Vagina (tissue), 2 donors: Measurements from ENCODE around the gene CDH4. TPM values are rescaled to one million over a fixed set of nuclear protein-coding genes. Genes with fewer than 3 reads are reported as not detected.
"Not testable (repeated sequence)": the region's sequence is repeated elsewhere in the genome, so short reads cannot be mapped to it uniquely, and the experiment has no call there.

ENCODE experiments used
- DNase-seq, 2 donors: peaks; one replicate each; pipeline ENCODE4 v3.0.0-alpha.2; 2017; ENCODE audit errors: extremely low spot score in 2 of 2
- H3K27ac ChIP-seq: fragments of 200-600 bp; sonication (generic); one replicate; pipeline ENCODE4 v1.5.1; 2019
- H3K27me3 ChIP-seq: fragments of 200-600 bp; sonication (generic); one replicate; pipeline ENCODE4 v1.5.1; 2019
- H3K36me3 ChIP-seq, 2 donors: fragments of 200-600 bp; sonication (generic); one replicate each; pipeline ENCODE4 v1.5.1; 2017 to 2019
- H3K4me1 ChIP-seq: fragments of 200-600 bp; sonication (generic); one replicate; pipeline ENCODE4 v1.5.1; 2019
- H3K4me3 ChIP-seq, 2 donors: fragments of 200-600 bp; sonication (generic); 1 replicate in 1 of 2; 2 replicates in 1 of 2; pipeline ENCODE4 v1.5.1; 2016 to 2019
- H3K9me3 ChIP-seq: fragments of 200-600 bp; sonication (generic); one replicate; pipeline ENCODE4 v1.5.1; 2019
- POLR2A ChIP-seq, 2 donors: fragments of 450-650 bp; IDR thresholded peaks; one replicate each; pipeline ENCODE4 v1.6.1; 2017; ENCODE audit warnings: antibody characterized with exemption in 2 of 2, mild to moderate bottlenecking in 2 of 2, moderate library complexity in 2 of 2
- POLR2AphosphoS5 ChIP-seq, 2 donors: sonication (generic); formaldehyde crosslinking; IDR thresholded peaks; one replicate each; pipeline ENCODE4 v1.9.0; 2017; ENCODE audit warnings: antibody characterized with exemption in 2 of 2, mild to moderate bottlenecking in 2 of 2, low read depth in 1 of 2; ENCODE audit not compliant: insufficient read depth in 1 of 2
- intact Hi-C: fragments of 100-400 bp; cut with DNase I; formaldehyde crosslinking; loops from one replicate; pipeline ENCODE4 v1.15.1; 2023
- total RNA-seq: library from RNA; depleted of rRNA; stranded (reverse); fragments of >200 nt; gene quantifications from one replicate; pipeline ENCODE4 v1.2.3, GENCODE V29; 2016
- TF ChIP-seq, protein P1 (sequence below), 3 experiments: fragments of 450-650 bp in 2 of 3; fragments of 200-600 bp in 1 of 3; sonication (generic) in 1 of 3; IDR thresholded peaks; one replicate each; pipeline ENCODE4 v1.5.1; 2017 to 2019; ENCODE audit warnings: antibody characterized with exemption in 3 of 3, mild to moderate bottlenecking in 2 of 3, moderate library complexity in 2 of 3

Gene CDH4
- total RNA-seq, 1 donor from 2014 or later, result 0.25 TPM

- no peak for DNase-seq
These were observed 689.8 kb downstream of the CDH4 start for GRCh38 chr20:61941721-61942405.

DNA sequence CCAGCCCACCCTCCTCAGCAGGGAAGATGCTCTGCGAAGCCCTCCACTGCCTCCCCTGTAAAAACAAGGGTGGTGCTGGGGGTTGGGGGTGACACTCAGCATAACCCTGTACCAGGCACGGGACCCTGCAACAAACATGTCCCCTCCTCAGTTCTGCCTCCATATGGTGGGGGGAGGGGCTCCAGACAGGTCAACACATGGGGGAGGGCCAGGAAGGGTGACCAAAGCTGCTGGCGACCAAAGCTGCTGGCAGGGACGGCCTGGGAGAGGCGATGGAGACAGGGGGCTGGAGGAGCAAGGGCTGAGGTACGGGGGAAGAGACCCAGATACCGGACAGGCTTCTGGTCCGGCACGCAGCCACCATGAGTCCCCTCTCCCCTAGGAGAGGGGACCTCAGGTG, 690.5 kb downstream of the CDH4 start:
- H3K9me3 ChIP-seq, result no peaks in the 10 kb centered on the region
- H3K4me3 ChIP-seq, result no peak overlapping the region
- DNase-seq, result no peak
- intact Hi-C loops, result no loop called here
- no peaks in the 10 kb centered on the region for H3K36me3 ChIP-seq
- H3K4me1 ChIP-seq, result no peaks in the 10 kb centered on the region
- H3K27ac ChIP-seq, result no peak overlapping the region
- TF ChIP-seq POLR2AphosphoS5 (IDR thresholded peaks at IDR 0.05; ENCODE audit: insufficient read depth in 1 of 2, low read depth in 1 of 2) (no peak), POLR2A (IDR thresholded peaks at IDR 0.05) (no peak)
- TF ChIP-seq, protein P1, sequence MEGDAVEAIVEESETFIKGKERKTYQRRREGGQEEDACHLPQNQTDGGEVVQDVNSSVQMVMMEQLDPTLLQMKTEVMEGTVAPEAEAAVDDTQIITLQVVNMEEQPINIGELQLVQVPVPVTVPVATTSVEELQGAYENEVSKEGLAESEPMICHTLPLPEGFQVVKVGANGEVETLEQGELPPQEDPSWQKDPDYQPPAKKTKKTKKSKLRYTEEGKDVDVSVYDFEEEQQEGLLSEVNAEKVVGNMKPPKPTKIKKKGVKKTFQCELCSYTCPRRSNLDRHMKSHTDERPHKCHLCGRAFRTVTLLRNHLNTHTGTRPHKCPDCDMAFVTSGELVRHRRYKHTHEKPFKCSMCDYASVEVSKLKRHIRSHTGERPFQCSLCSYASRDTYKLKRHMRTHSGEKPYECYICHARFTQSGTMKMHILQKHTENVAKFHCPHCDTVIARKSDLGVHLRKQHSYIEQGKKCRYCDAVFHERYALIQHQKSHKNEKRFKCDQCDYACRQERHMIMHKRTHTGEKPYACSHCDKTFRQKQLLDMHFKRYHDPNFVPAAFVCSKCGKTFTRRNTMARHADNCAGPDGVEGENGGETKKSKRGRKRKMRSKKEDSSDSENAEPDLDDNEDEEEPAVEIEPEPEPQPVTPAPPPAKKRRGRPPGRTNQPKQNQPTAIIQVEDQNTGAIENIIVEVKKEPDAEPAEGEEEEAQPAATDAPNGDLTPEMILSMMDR (IDR thresholded peaks at IDR 0.05), result no peak
- no peaks in the 10 kb centered on the region for H3K27me3 ChIP-seq

More at GRCh38 chr20:61941721-61942405, 689.8 kb downstream of the CDH4 start:
- Histone ChIP-seq H3K27me3 (no peaks in the 10 kb centered on the region), H3K4me1 (no peaks in the 10 kb centered on the region), H3K36me3 (no peaks in the 10 kb centered on the region), H3K27ac (no peak overlapping the region), H3K9me3 (no peaks in the 10 kb centered on the region), H3K4me3 (no peak overlapping the region)
- intact Hi-C loops, result no loop called here
- no peak for TF ChIP-seq POLR2A (IDR thresholded peaks at IDR 0.05)
- TF ChIP-seq POLR2AphosphoS5 (IDR thresholded peaks at IDR 0.05; ENCODE audit: insufficient read depth in 1 of 2, low read depth in 1 of 2), result no peak
- TF ChIP-seq, protein P1 (IDR thresholded peaks at IDR 0.05), result no peak

DNA sequence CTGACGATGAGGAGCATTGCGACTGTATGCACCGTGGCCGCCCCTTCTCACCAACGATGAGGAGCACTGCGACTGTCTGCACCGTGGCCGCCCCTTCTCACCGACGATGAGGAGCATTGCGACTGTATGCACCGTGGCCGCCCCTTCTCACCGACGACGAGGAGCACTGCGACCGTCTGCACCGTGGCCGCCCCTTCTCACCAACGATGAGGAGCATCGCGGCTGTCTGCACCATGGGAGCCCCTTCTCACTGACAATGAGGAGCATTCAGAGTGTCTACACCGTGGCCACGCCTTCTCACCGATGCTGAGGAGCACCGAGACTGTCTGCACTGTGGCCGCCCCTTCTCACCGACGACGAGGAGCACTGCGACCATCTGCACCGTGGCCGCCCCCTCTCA, 692.9 kb downstream of the CDH4 start:
- H3K27ac ChIP-seq, H3K9me3 ChIP-seq, H3K27me3 ChIP-seq, H3K4me3 ChIP-seq, H3K4me1 ChIP-seq, H3K36me3 ChIP-seq, DNase-seq, intact Hi-C loops: not testable (repeated sequence)

DNA sequence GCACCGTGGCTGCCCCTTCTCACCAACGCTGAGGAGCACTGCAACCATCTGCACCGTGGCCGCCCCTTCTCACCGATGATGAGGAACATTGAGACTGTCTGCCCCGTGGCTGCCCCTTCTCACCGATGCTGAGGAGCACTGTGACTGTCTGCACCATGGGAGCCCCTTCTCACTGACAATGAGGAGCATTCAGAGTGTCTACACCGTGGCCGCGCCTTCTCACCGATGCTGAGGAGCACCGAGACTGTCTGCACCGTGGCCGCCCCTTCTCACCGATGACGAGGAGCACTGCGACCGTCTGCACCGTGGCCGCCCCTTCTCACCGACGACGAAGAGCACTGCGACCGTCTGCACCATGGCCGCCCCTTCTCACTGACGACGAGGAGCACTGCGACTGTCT, 693.4 kb downstream of the CDH4 start:
- H3K4me3 ChIP-seq, H3K27me3 ChIP-seq, DNase-seq, H3K9me3 ChIP-seq, H3K27ac ChIP-seq, H3K4me1 ChIP-seq, H3K36me3 ChIP-seq, intact Hi-C loops: not testable (repeated sequence)

DNA sequence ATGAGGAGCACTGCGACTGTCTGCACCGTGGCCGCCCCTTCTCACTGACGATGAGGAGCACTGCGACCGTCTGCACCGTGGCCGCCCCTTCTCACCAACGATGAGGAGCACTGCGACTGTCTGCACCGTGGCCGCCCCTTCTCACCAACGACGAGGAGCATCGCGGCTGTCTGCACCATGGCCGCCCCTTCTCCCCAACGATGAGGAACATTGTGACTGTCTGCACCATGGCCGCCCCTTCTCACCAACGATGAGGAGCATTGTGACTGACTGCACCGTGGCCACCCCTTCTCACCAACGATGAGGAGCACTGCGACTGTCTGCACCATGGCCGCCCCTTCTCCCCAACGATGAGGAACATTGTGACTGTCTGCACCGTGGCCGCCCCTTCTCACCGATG, 696.0 kb downstream of the CDH4 start:
- intact Hi-C loops, H3K27me3 ChIP-seq, DNase-seq, H3K9me3 ChIP-seq, H3K4me1 ChIP-seq, H3K4me3 ChIP-seq, H3K27ac ChIP-seq, H3K36me3 ChIP-seq: not testable (repeated sequence)

GRCh38 chr20:61948586-61949362, 696.7 kb downstream of the CDH4 start:
- intact Hi-C loops, result no loop called here
- Histone ChIP-seq H3K9me3 (no peaks in the 10 kb centered on the region), H3K4me3 (no peak overlapping the region), H3K4me1 (no peaks in the 10 kb centered on the region), H3K27me3 (no peaks in the 10 kb centered on the region), H3K36me3 (no peaks in the 10 kb centered on the region), H3K27ac (no peak overlapping the region)
- no peak for DNase-seq
- TF ChIP-seq POLR2AphosphoS5 (IDR thresholded peaks at IDR 0.05; ENCODE audit: insufficient read depth in 1 of 2, low read depth in 1 of 2), result no peak
- TF ChIP-seq POLR2A (IDR thresholded peaks at IDR 0.05), result no peak
- TF ChIP-seq, protein P1 (IDR thresholded peaks at IDR 0.05), result no peak
